Caco-2 (cell line): ENCODE data around the gene F3. TPM values are rescaled to one million over a fixed set of nuclear protein-coding genes. Genes with fewer than 3 reads are reported as not detected.
A peak's percentile ranks its signal among the peaks of the same experiment; 100 is the strongest.

ENCODE experiments used
- BruUV-seq: library from RNA; stranded (reverse); fragments of 400-500 nt; replicated peaks from 2 replicates; lab custom pipeline; 2021; lab: Mats Ljungman, UMichigan
- CTCF ChIA-PET: fragments of 300-600 bp; sonication (Branson Sonifier 250); formaldehyde crosslinking; loops from one replicate; lab custom pipeline; 2022; ENCODE audit warnings: antibody characterized with exemption; lab: Charles Lee
- POLR2A ChIA-PET: fragments of 300-600 bp; sonication (Branson Sonifier 250); formaldehyde crosslinking; loops from one replicate; lab custom pipeline; 2022; ENCODE audit warnings: antibody characterized with exemption; lab: Charles Lee
- DNase-seq, 2 experiments: peaks; one replicate each; pipeline versions ENCODE4 v3.0.0 to v3.0.0-alpha.2; 2020 to 2022
- H3K27me3 ChIP-seq: replicated peaks from 2 replicates; pipeline ENCODE4 v1.6.0; 2011; ENCODE audit warnings: low read length; ENCODE audit not compliant: control insufficient read depth, insufficient read depth
- H3K36me3 ChIP-seq: 2 replicates; pipeline ENCODE4 v1.5.1; 2011; ENCODE audit warnings: low read length; ENCODE audit not compliant: control insufficient read depth, insufficient read depth
- H3K4me1 ChIP-seq: fragments of 250-450 bp; sonication (Bioruptor Pico); 2 replicates; pipeline ENCODE4 v1.5.1; 2020; ENCODE audit warnings: mild to moderate bottlenecking
- H3K4me3 ChIP-seq: 2 replicates; pipeline ENCODE4 v1.5.1; 2011; ENCODE audit warnings: low read depth, mild to moderate bottlenecking, control low read depth, low read length
- H3K9me3 ChIP-seq: fragments of 250-450 bp; sonication (Bioruptor Pico); 2 replicates; pipeline ENCODE4 v1.5.1; 2020; ENCODE audit warnings: mild to moderate bottlenecking, moderate library complexity
- H3K27ac Mint-ChIP-seq: one replicate; pipeline ENCODE4 v1.8.0; 2022; ENCODE audit warnings: mixed read lengths; ENCODE audit not compliant: unreplicated experiment
- H3K27me3 Mint-ChIP-seq: one replicate; pipeline ENCODE4 v1.8.0; 2022; ENCODE audit warnings: mixed read lengths; ENCODE audit not compliant: insufficient read depth, unreplicated experiment
- H3K36me3 Mint-ChIP-seq: one replicate; pipeline ENCODE4 v1.8.0; 2022; ENCODE audit warnings: mild to moderate bottlenecking, mixed read lengths; ENCODE audit not compliant: insufficient read depth, unreplicated experiment
- H3K4me1 Mint-ChIP-seq: one replicate; pipeline ENCODE4 v1.8.0; 2022; ENCODE audit warnings: low read depth, mixed read lengths; ENCODE audit not compliant: unreplicated experiment
- H3K4me3 Mint-ChIP-seq: one replicate; pipeline ENCODE4 v1.8.0; 2022; ENCODE audit warnings: mild to moderate bottlenecking, moderate library complexity, mixed read lengths; ENCODE audit not compliant: unreplicated experiment
- H3K9me3 Mint-ChIP-seq: one replicate; pipeline ENCODE4 v1.8.0; 2022; ENCODE audit warnings: mixed read lengths; ENCODE audit not compliant: unreplicated experiment
- intact Hi-C: fragments of 100-400 bp; cut with micrococcal nuclease; formaldehyde crosslinking; loops from one replicate; pipeline ENCODE4 v1.10.0; 2022; ENCODE audit not compliant: unreplicated experiment
- total RNA-seq: library from RNA; stranded (reverse); gene quantifications from 2 replicates; pipeline ENCODE4 v1.2.3, GENCODE V29; 2022
- TF ChIP-seq, protein P1 (sequence below), 2 experiments: fragments of 200-600 bp in 1 of 2; IDR thresholded peaks; 1 replicate in 1 of 2; 2 replicates in 1 of 2; pipeline versions ENCODE4 v1.5.1 to v1.8.0; 2011 to 2022; ENCODE audit warnings: antibody characterized with exemption in 1 of 2, control low read depth in 1 of 2, inconsistent platforms in 1 of 2, low read depth in 1 of 2, low read length in 1 of 2, mild to moderate bottlenecking in 1 of 2, moderate library complexity in 1 of 2; ENCODE audit not compliant: insufficient read depth in 1 of 2, severe bottlenecking in 1 of 2, unreplicated experiment in 1 of 2

Gene F3
- total RNA-seq, 1 experiment from 2014 or later, result 28.5 TPM

DNA sequence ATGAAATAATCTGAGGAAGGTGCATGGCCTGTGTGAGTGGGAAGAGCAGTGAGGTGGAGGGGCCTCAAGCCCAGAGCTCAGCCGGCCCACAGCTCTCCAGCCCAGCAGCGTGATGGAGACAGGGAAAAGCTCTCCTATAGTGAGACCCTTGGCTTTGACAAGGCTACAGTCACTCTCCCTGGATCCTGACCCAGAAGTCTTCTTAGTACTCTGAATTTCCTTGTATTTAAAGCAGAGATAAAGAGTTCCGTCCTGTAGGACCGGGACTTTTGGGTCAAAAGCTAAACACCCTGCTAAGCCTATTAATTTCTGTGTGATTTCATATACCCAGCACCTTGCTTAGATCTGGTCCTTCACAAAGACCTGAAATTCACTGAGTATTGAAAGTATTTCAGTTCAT, 48.2 kb upstream of the F3 start:
- intact Hi-C loops, result no loop called here
- Histone ChIP-seq H3K27me3 (no peaks in the 10 kb centered on the region), H3K4me3 (no peak overlapping the region), H3K36me3 (no peaks in the 10 kb centered on the region), H3K4me1 (peaks cover 13% of the 10 kb centered on the region), H3K9me3 (no peaks in the 10 kb centered on the region)
- H3K4me3 Mint-ChIP-seq, result no peak overlapping the region
- CTCF ChIA-PET, result no interaction called here
- H3K27me3 Mint-ChIP-seq, result no peaks in the 10 kb centered on the region
- TF ChIP-seq, protein P1, sequence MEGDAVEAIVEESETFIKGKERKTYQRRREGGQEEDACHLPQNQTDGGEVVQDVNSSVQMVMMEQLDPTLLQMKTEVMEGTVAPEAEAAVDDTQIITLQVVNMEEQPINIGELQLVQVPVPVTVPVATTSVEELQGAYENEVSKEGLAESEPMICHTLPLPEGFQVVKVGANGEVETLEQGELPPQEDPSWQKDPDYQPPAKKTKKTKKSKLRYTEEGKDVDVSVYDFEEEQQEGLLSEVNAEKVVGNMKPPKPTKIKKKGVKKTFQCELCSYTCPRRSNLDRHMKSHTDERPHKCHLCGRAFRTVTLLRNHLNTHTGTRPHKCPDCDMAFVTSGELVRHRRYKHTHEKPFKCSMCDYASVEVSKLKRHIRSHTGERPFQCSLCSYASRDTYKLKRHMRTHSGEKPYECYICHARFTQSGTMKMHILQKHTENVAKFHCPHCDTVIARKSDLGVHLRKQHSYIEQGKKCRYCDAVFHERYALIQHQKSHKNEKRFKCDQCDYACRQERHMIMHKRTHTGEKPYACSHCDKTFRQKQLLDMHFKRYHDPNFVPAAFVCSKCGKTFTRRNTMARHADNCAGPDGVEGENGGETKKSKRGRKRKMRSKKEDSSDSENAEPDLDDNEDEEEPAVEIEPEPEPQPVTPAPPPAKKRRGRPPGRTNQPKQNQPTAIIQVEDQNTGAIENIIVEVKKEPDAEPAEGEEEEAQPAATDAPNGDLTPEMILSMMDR (IDR thresholded peaks at IDR 0.05; ENCODE audit: insufficient read depth in 1 of 2, low read depth in 1 of 2, low read length in 1 of 2, severe bottlenecking in 1 of 2, unreplicated experiment in 1 of 2), result no peak
- POLR2A ChIA-PET, result no interaction called here
- no peak overlapping the region for H3K27ac Mint-ChIP-seq
- no peaks in the 10 kb centered on the region for H3K9me3 Mint-ChIP-seq
- no TSS peak for BruUV-seq
- no peaks in the 10 kb centered on the region for H3K36me3 Mint-ChIP-seq
- no peak for DNase-seq
- peaks cover 8% of the 10 kb centered on the region for H3K4me1 Mint-ChIP-seq

DNA sequence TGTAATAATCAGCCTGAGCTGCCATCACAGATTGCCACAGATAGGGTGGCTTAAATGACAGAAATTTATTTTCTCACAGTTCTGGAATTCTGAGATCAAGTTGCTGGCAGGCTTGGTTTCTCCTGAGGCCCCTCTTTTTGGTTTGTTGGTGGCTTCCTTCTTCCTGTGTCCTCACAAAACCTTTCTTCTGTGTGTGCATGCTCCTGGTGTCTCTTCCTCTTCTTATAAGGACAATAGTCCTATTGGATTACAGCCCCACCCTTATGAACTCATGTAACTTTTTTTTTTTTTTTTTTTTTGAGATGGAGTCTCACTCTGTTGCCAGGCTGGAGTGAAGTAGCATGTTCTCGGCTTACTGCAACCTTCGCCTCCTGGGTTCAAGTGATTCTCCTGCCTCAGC, 41.0 kb upstream of the F3 start:
- peaks cover 24% of the 10 kb centered on the region for H3K9me3 Mint-ChIP-seq
- peaks cover 37% of the 10 kb centered on the region for H3K4me1 ChIP-seq
- H3K27ac Mint-ChIP-seq, result no peak overlapping the region
- BruUV-seq, result no TSS peak
- no peaks in the 10 kb centered on the region for H3K27me3 Mint-ChIP-seq
- H3K36me3 ChIP-seq, result no peaks in the 10 kb centered on the region
- H3K4me3 ChIP-seq, result no peak overlapping the region
- TF ChIP-seq, protein P1 (IDR thresholded peaks at IDR 0.05; ENCODE audit: insufficient read depth in 1 of 2, low read depth in 1 of 2, low read length in 1 of 2, severe bottlenecking in 1 of 2, unreplicated experiment in 1 of 2), result no peak
- no peak overlapping the region for H3K4me3 Mint-ChIP-seq
- H3K4me1 Mint-ChIP-seq, result peaks cover 16% of the 10 kb centered on the region
- no peak for DNase-seq
- ChIA-PET CTCF (no interaction called here), POLR2A (no interaction called here)
- peaks cover 5% of the 10 kb centered on the region; the same call in 1 of the 2 replicates for H3K9me3 ChIP-seq
- intact Hi-C loops, result no loop called here
- peaks cover 6% of the 10 kb centered on the region for H3K36me3 Mint-ChIP-seq
- H3K27me3 ChIP-seq, result no peaks in the 10 kb centered on the region

DNA sequence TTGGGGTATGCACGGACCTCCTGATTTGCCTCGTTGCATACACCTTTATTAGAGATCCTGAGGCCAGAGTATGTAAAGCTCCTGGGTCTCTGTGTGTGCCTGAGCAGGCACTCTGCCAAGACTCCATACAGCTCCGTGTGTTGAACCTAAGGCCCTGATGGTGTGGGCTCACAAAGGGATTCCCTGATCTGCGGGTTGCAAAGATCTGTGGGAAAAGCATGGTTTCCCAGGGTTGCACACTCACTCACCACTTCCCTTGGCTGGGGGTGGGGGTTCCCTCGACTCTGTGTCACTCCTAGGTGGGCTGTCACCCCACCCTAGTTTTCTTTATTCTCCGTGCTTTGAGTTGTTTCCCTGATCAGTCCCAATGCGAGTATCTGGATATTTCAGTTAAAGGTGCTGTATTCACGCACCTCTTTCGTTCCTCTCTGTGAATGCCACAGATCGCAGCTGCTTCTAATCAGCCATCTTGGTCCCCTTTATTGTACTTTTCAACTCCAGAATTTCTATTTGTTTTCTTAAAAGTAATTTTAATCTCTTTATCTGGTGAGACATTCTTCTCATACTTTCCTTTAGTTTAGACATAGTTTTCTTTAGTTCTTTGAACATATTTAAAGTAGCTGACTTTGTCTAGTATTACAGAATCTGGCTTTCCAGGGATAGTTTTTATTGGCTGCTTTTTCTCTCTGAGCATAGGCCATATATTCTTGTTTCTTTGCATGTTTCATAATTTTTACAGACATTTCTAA, 39.0 kb upstream of the F3 start:
- Mint-ChIP-seq H3K9me3 (peaks cover 36% of the 10 kb centered on the region), H3K4me3 (peak overlapping the region; percentile 43)

More for the DNA sequence above, 39.0 kb upstream of the F3 start:
- TF ChIP-seq, protein P1 (IDR thresholded peaks at IDR 0.05; ENCODE audit: insufficient read depth in 1 of 2, low read depth in 1 of 2, low read length in 1 of 2, severe bottlenecking in 1 of 2, unreplicated experiment in 1 of 2), result no peak
- Histone ChIP-seq H3K36me3 (no peaks in the 10 kb centered on the region), H3K27me3 (no peaks in the 10 kb centered on the region), H3K4me1 (peaks cover 37% of the 10 kb centered on the region), H3K4me3 (no peak overlapping the region), H3K9me3 (peaks cover 5% of the 10 kb centered on the region; the same call in 1 of the 2 replicates)
- Mint-ChIP-seq H3K27ac (peak overlapping the region; percentile 87), H3K36me3 (peaks cover 6% of the 10 kb centered on the region), H3K27me3 (no peaks in the 10 kb centered on the region), H3K4me1 (peaks cover 16% of the 10 kb centered on the region)
- ChIA-PET CTCF (no interaction called here), POLR2A (interaction anchor here (0.6 kb wide), 1 partner anchor 12 kb away, joined by 8 read pairs; no protein-coding TSS in a partner anchor)
- BruUV-seq, result no TSS peak
- intact Hi-C loops, result no loop called here
- DNase-seq, result no peak
